BLaER1 (cell line): Measurements from ENCODE around the gene KIF25.

Experiments used
- H3K27ac ChIP-seq: shearing (Covaris generic); formaldehyde crosslinking; 2 replicates; pipeline ENCODE4 v1.8.1; 2022
- H3K27me3 ChIP-seq: shearing (Covaris generic); formaldehyde crosslinking; 2 replicates; pipeline ENCODE4 v1.8.1; 2022
- H3K36me3 ChIP-seq: shearing (Covaris generic); formaldehyde crosslinking; 2 replicates; pipeline ENCODE4 v1.8.1; 2022
- H3K4me1 ChIP-seq: shearing (Covaris generic); formaldehyde crosslinking; 2 replicates; pipeline ENCODE4 v1.8.1; 2022
- H3K4me2 ChIP-seq: shearing (Covaris generic); formaldehyde crosslinking; 2 replicates; pipeline ENCODE4 v1.8.1; 2022
- H3K4me3 ChIP-seq: shearing (Covaris generic); formaldehyde crosslinking; 2 replicates; pipeline ENCODE4 v1.8.1; 2022
- H3K9ac ChIP-seq: shearing (Covaris generic); formaldehyde crosslinking; 2 replicates; pipeline ENCODE4 v1.8.1; 2022
- H3K9me3 ChIP-seq: shearing (Covaris generic); formaldehyde crosslinking; 2 replicates; pipeline ENCODE4 v1.8.1; 2022
- H4K20me1 ChIP-seq: shearing (Covaris generic); formaldehyde crosslinking; 2 replicates; pipeline ENCODE4 v1.8.1; 2022
- Cebpa-rat ChIP-seq: shearing (Covaris generic); IDR thresholded peaks from 2 replicates; pipeline ENCODE4 v1.8.1; 2022

KIF25 gene

GRCh38 chr6:168032005-168032760 is 34.7 kb downstream of the KIF25 start:
- H3K27me3 ChIP-seq: no peaks in the 10 kb centered on the region
- no peak for TF ChIP-seq Cebpa-rat
- H3K9me3 ChIP-seq: peaks cover 10% of the 10 kb centered on the region

GRCh38 chr6:168033791-168034190 is 36.3 kb downstream of the KIF25 start:
- Histone ChIP-seq H3K9me3 (peaks cover 24% of the 10 kb centered on the region), H3K27me3 (no peaks in the 10 kb centered on the region), H3K4me2 (no peak overlapping the region), H3K9ac (no peak overlapping the region), H3K36me3 (0 out of 2 replicates have a peak, but pooled peaks cover 3% of the 10 kb centered on the region), H3K4me3 (no peak overlapping the region), H3K27ac (no peak overlapping the region), H3K4me1 (peaks cover 58% of the 10 kb centered on the region), H4K20me1 (no peaks in the 10 kb centered on the region)
- no peak for TF ChIP-seq Cebpa-rat

More at GRCh38 chr6:168032005-168032760, 34.7 kb downstream of the KIF25 start:
- H3K4me1 ChIP-seq: peaks cover 58% of the 10 kb centered on the region
- H4K20me1 ChIP-seq: no peaks in the 10 kb centered on the region
- H3K36me3 ChIP-seq: no peaks in the 10 kb centered on the region
- H3K27ac ChIP-seq: peak overlapping the region; percentile 61; the same call in 1 of the 2 replicates
- peak overlapping the region; percentile 6; the same call in 1 of the 2 replicates for H3K9ac ChIP-seq
- H3K4me3 ChIP-seq: no peak overlapping the region
- H3K4me2 ChIP-seq: peak overlapping the region; percentile 72

GRCh38 chr6:168034537-168034936 is 37.1 kb downstream of the KIF25 start:
- H3K27me3 ChIP-seq: no peaks in the 10 kb centered on the region
- 0 out of 2 replicates have a peak, but pooled peaks cover 7% of the 10 kb centered on the region for H3K36me3 ChIP-seq
- H4K20me1 ChIP-seq: no peaks in the 10 kb centered on the region
- no peak overlapping the region for H3K9ac ChIP-seq
- H3K27ac ChIP-seq: no peak overlapping the region
- no peak for TF ChIP-seq Cebpa-rat
- no peak overlapping the region for H3K4me3 ChIP-seq
- H3K4me2 ChIP-seq: no peak overlapping the region
- H3K4me1 ChIP-seq: peaks cover 55% of the 10 kb centered on the region
- peaks cover 32% of the 10 kb centered on the region for H3K9me3 ChIP-seq

- peak overlapping the region; percentile 78 for H3K4me2 ChIP-seq
- peak overlapping the region; percentile 32; the same call in 1 of the 2 replicates for H3K9ac ChIP-seq
Observed at GRCh38 chr6:168035098-168035660, 37.7 kb downstream of the KIF25 start.

GRCh38 chr6:168035661-168036545 is 38.4 kb downstream of the KIF25 start:
- H3K9ac ChIP-seq: peak overlapping the region; percentile 32; the same call in 1 of the 2 replicates
- peak overlapping the region; percentile 58 for H3K4me3 ChIP-seq
- 0 out of 2 replicates have a peak, but pooled peaks cover 7% of the 10 kb centered on the region for H3K36me3 ChIP-seq
- H3K4me1 ChIP-seq: peaks cover 48% of the 10 kb centered on the region
- peak overlapping the region; percentile 48; the same call in 1 of the 2 replicates for H3K27ac ChIP-seq
- no peak for TF ChIP-seq Cebpa-rat
- H3K27me3 ChIP-seq: no peaks in the 10 kb centered on the region
- H3K4me2 ChIP-seq: peak overlapping the region; percentile 78
- H4K20me1 ChIP-seq: no peaks in the 10 kb centered on the region
- H3K9me3 ChIP-seq: peaks cover 45% of the 10 kb centered on the region

More at GRCh38 chr6:168035098-168035660, 37.7 kb downstream of the KIF25 start:
- H3K4me3 ChIP-seq: peak overlapping the region; percentile 58
- H3K27ac ChIP-seq: no peak overlapping the region; the same call in 1 of the 2 replicates
- 0 out of 2 replicates have a peak, but pooled peaks cover 7% of the 10 kb centered on the region for H3K36me3 ChIP-seq
- no peaks in the 10 kb centered on the region for H4K20me1 ChIP-seq
- H3K9me3 ChIP-seq: peaks cover 38% of the 10 kb centered on the region
- no peak for TF ChIP-seq Cebpa-rat
- H3K27me3 ChIP-seq: no peaks in the 10 kb centered on the region
- H3K4me1 ChIP-seq: peaks cover 49% of the 10 kb centered on the region

- Histone ChIP-seq H3K9ac (no peak overlapping the region), H3K27me3 (no peaks in the 10 kb centered on the region), H3K36me3 (0 out of 2 replicates have a peak, but pooled peaks cover 7% of the 10 kb centered on the region), H4K20me1 (no peaks in the 10 kb centered on the region), H3K4me1 (peaks cover 48% of the 10 kb centered on the region), H3K9me3 (peaks cover 49% of the 10 kb centered on the region), H3K27ac (no peak overlapping the region), H3K4me3 (no peak overlapping the region), H3K4me2 (no peak overlapping the region)
- TF ChIP-seq Cebpa-rat: no peak
Observed at GRCh38 chr6:168037242-168037641, 39.8 kb downstream of the KIF25 start.

GRCh38 chr6:168037856-168038255 is 40.4 kb downstream of the KIF25 start:
- no peaks in the 10 kb centered on the region for H3K27me3 ChIP-seq
- peaks cover 48% of the 10 kb centered on the region for H3K4me1 ChIP-seq
- H3K9ac ChIP-seq: no peak overlapping the region
- no peaks in the 10 kb centered on the region for H4K20me1 ChIP-seq
- H3K27ac ChIP-seq: no peak overlapping the region
- no peak overlapping the region for H3K4me2 ChIP-seq
- TF ChIP-seq Cebpa-rat: no peak
- H3K4me3 ChIP-seq: no peak overlapping the region
- H3K9me3 ChIP-seq: peaks cover 49% of the 10 kb centered on the region
- 0 out of 2 replicates have a peak, but pooled peaks cover 7% of the 10 kb centered on the region for H3K36me3 ChIP-seq

- Histone ChIP-seq H3K27me3 (no peaks in the 10 kb centered on the region), H3K4me1 (peaks cover 48% of the 10 kb centered on the region), H4K20me1 (no peaks in the 10 kb centered on the region), H3K4me2 (no peak overlapping the region), H3K4me3 (0 out of 2 replicates have a peak overlapping the region, but pooled peaks have one; percentile 17), H3K9me3 (peaks cover 49% of the 10 kb centered on the region), H3K36me3 (0 out of 2 replicates have a peak, but pooled peaks cover 7% of the 10 kb centered on the region), H3K9ac (no peak overlapping the region), H3K27ac (no peak overlapping the region)
- TF ChIP-seq Cebpa-rat: no peak
Observed at GRCh38 chr6:168038576-168039140, 41.2 kb downstream of the KIF25 start.

- Histone ChIP-seq H3K27ac (no peak overlapping the region), H3K9ac (no peak overlapping the region), H3K4me1 (peaks cover 50% of the 10 kb centered on the region), H3K9me3 (peaks cover 42% of the 10 kb centered on the region), H3K27me3 (no peaks in the 10 kb centered on the region), H3K36me3 (0 out of 2 replicates have a peak, but pooled peaks cover 7% of the 10 kb centered on the region), H3K4me3 (peak overlapping the region; percentile 12; the same call in 1 of the 2 replicates), H3K4me2 (no peak overlapping the region), H4K20me1 (no peaks in the 10 kb centered on the region)
- TF ChIP-seq Cebpa-rat: no peak
Observed at GRCh38 chr6:168039301-168039700, 41.8 kb downstream of the KIF25 start.
